CD14-positive monocyte (primary cell): Measurements from ENCODE around the gene MAP7. TPM values are rescaled to one million over a fixed set of nuclear protein-coding genes. Genes with fewer than 3 reads are reported as not detected.

Experiments used
- DNase-seq, 3 donors: peaks; one replicate each; pipeline ENCODE4 v3.0.0-alpha.2; 2011 to 2022
- H2AFZ ChIP-seq: 2 replicates; pipeline ENCODE4 v1.6.0; 2012; ENCODE audit warnings: mild to moderate bottlenecking, low read depth, low read length, inconsistent platforms; ENCODE audit not compliant: insufficient read depth, poor library complexity, severe bottlenecking
- H3K27ac ChIP-seq, 2 donors: 1 replicate in 1 of 2; 2 replicates in 1 of 2; pipeline ENCODE4 v1.5.1; 2012 to 2013; ENCODE audit warnings: low read length in 2 of 2, control low read depth in 1 of 2, inconsistent platforms in 1 of 2, low read depth in 1 of 2, mild to moderate bottlenecking in 1 of 2
- H3K27me3 ChIP-seq, 2 donors: one replicate each; pipeline versions ENCODE4 v1.6.0 to v1.6.1; 2011 to 2013; ENCODE audit warnings: low read length in 2 of 2; ENCODE audit not compliant: control insufficient read depth in 2 of 2, insufficient read depth in 2 of 2
- H3K36me3 ChIP-seq, 2 donors: replicated peaks in 1 of 2; 1 replicate in 1 of 2; 2 replicates in 1 of 2; pipeline versions ENCODE4 v1.5.1 to v1.6.1; 2012 to 2013; ENCODE audit warnings: low read length in 2 of 2, control low read depth in 1 of 2, inconsistent platforms in 1 of 2, mild to moderate bottlenecking in 1 of 2; ENCODE audit not compliant: insufficient read depth in 2 of 2, control insufficient read depth in 1 of 2
- H3K4me1 ChIP-seq, 2 donors: 1 replicate in 1 of 2; 2 replicates in 1 of 2; pipeline versions ENCODE4 v1.5.1 to v1.6.1; 2012 to 2013; ENCODE audit warnings: low read length in 2 of 2, control low read depth in 1 of 2, inconsistent platforms in 1 of 2, mild to moderate bottlenecking in 1 of 2, moderate library complexity in 1 of 2; ENCODE audit not compliant: insufficient read depth in 2 of 2, control insufficient read depth in 1 of 2
- H3K4me2 ChIP-seq: replicated peaks from 2 replicates; pipeline ENCODE3; 2012; ENCODE audit warnings: low read length, moderate library complexity, mild to moderate bottlenecking; ENCODE audit not compliant: poor library complexity, severe bottlenecking; ENCODE audit errors: extremely low read depth
- H3K4me3 ChIP-seq, 3 experiments: fragments of 200-600 bp in 1 of 3; sonication (generic) in 1 of 3; replicated peaks in 1 of 3; 1 replicate in 2 of 3; 2 replicates in 1 of 3; pipeline ENCODE4 v1.5.1; 2011 to 2013; ENCODE audit warnings: low read length in 3 of 3, mild to moderate bottlenecking in 3 of 3, control low read depth in 2 of 3, low read depth in 2 of 3, inconsistent platforms in 1 of 3, moderate library complexity in 1 of 3
- H3K79me2 ChIP-seq: 2 replicates; pipeline ENCODE4 v1.6.0; 2012; ENCODE audit warnings: mild to moderate bottlenecking, control low read depth, inconsistent platforms, low read length, moderate library complexity; ENCODE audit not compliant: insufficient read depth
- H3K9ac ChIP-seq: 2 replicates; pipeline ENCODE4 v1.6.0; 2017; ENCODE audit warnings: low read length, mild to moderate bottlenecking; ENCODE audit not compliant: insufficient read depth, poor library complexity, severe bottlenecking
- H3K9me3 ChIP-seq, 2 donors: replicated peaks in 1 of 2; 1 replicate in 1 of 2; 2 replicates in 1 of 2; pipeline versions ENCODE4 v1.5.1 to v1.6.1; 2012 to 2013; ENCODE audit warnings: low read length in 2 of 2, control low read depth in 1 of 2; ENCODE audit not compliant: control insufficient read depth in 1 of 2, insufficient read depth in 1 of 2
- H4K20me1 ChIP-seq: 2 replicates; pipeline ENCODE4 v1.6.0; 2012; ENCODE audit warnings: mild to moderate bottlenecking, low read length, control low read depth, moderate library complexity; ENCODE audit not compliant: insufficient read depth
- H3K27ac Mint-ChIP-seq, 7 donors: one replicate each; pipeline ENCODE4 v1.8.0; 2020; ENCODE audit warnings: mild to moderate bottlenecking in 7 of 7, mixed read lengths in 7 of 7, moderate library complexity in 6 of 7, inconsistent platforms in 2 of 7
- H3K27me3 Mint-ChIP-seq, 3 donors: one replicate each; pipeline ENCODE4 v1.8.0; 2021 to 2022; ENCODE audit warnings: low read depth in 3 of 3, mild to moderate bottlenecking in 3 of 3, mixed read lengths in 3 of 3, moderate library complexity in 3 of 3, inconsistent platforms in 1 of 3
- H3K36me3 Mint-ChIP-seq, 2 donors: one replicate each; pipeline ENCODE4 v1.8.0; 2020; ENCODE audit warnings: mixed read lengths in 2 of 2, inconsistent platforms in 1 of 2, mild to moderate bottlenecking in 1 of 2
- H3K4me1 Mint-ChIP-seq: one replicate; pipeline ENCODE4 v1.8.0; 2020; ENCODE audit warnings: mild to moderate bottlenecking, mixed read lengths
- H3K4me3 Mint-ChIP-seq, 2 donors: one replicate each; pipeline ENCODE4 v1.8.0; 2020; ENCODE audit warnings: mild to moderate bottlenecking in 2 of 2, mixed read lengths in 2 of 2, moderate library complexity in 1 of 2
- H3K9me3 Mint-ChIP-seq, 7 donors: one replicate each; pipeline ENCODE4 v1.8.0; 2020 to 2022; ENCODE audit warnings: mixed read lengths in 7 of 7, mild to moderate bottlenecking in 6 of 7, moderate library complexity in 6 of 7, inconsistent platforms in 2 of 7
- WGBS: methylation state at CpG from one replicate; pipeline ENCODE4 v1.1.5; 2013; ENCODE audit warnings: missing lambda C conversion rate; ENCODE audit not compliant: insufficient coverage; 5-methylcytosine and 5-hydroxymethylcytosine counted together
- intact Hi-C, 2 donors: fragments of 100-400 bp; cut with micrococcal nuclease; formaldehyde crosslinking; loops; one replicate each; pipeline versions ENCODE4 v1.15.0 to v1.15.1; 2023
- polyA plus RNA-seq, 3 donors: library from polyadenylated mRNA; depleted of rRNA in 1 of 3; unstranded in 2 of 3; stranded (reverse) in 1 of 3; fragments of 300-500 nt in 2 of 3; fragments of >200 nt in 1 of 3; fragmentation: Illumina TruSeq in 2 of 3; gene quantifications; 1 replicate in 2 of 3; 2 replicates in 1 of 3; pipeline ENCODE4 v1.2.3, GENCODE V29; 2012 to 2021
- TF ChIP-seq, protein P1 (sequence below): fragments of 200-600 bp; IDR thresholded peaks from one replicate; pipeline ENCODE4 v1.8.0; 2022; ENCODE audit warnings: antibody characterized with exemption, mild to moderate bottlenecking

MAP7 gene
- polyA plus RNA-seq, 3 donors = 0.67 to 1.6 (median 1.2) TPM

DNA sequence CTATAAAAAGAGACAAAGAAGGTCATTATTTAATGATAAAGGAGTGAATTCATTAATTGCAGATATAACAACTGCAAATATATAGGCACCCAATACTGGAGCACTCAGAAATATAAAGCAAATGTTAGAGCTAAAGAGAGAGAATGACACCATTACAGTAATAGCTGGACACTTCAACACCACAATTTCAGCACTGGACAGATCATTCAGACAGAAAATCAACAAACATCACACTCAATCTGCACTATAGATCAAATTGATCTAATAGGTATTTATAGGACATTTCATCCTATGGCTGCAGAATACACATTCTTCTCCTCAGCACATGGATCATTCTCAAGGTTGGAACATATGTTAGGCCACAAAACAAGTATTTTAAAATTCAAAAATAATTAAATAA is 72.7 kb downstream of the MAP7 start:
- Histone ChIP-seq H3K79me2 (no peaks in the 10 kb centered on the region), H3K36me3 (no peaks in the 10 kb centered on the region), H3K4me1 (peaks cover under 1 to 2% of the 10 kb centered on the region in 2 donors), H3K27ac (no peak overlapping the region), H3K9ac (no peak overlapping the region), H3K27me3 (no peaks in the 10 kb centered on the region), H4K20me1 (no peaks in the 10 kb centered on the region), H3K9me3 (no peaks in the 10 kb centered on the region), H3K4me2 (no peak overlapping the region), H2AFZ (no peak overlapping the region), H3K4me3 (no peak overlapping the region)
- Mint-ChIP-seq H3K9me3 (peaks cover 0 to 5% (median 0%) of the 10 kb centered on the region in 7 donors), H3K27me3 (peaks cover 0 to 2% (median 1%) of the 10 kb centered on the region in 3 donors), H3K4me1 (peaks cover 5% of the 10 kb centered on the region), H3K36me3 (no peaks in the 10 kb centered on the region), H3K27ac (no peak overlapping the region), H3K4me3 (no peak overlapping the region)
- TF ChIP-seq, protein P1, sequence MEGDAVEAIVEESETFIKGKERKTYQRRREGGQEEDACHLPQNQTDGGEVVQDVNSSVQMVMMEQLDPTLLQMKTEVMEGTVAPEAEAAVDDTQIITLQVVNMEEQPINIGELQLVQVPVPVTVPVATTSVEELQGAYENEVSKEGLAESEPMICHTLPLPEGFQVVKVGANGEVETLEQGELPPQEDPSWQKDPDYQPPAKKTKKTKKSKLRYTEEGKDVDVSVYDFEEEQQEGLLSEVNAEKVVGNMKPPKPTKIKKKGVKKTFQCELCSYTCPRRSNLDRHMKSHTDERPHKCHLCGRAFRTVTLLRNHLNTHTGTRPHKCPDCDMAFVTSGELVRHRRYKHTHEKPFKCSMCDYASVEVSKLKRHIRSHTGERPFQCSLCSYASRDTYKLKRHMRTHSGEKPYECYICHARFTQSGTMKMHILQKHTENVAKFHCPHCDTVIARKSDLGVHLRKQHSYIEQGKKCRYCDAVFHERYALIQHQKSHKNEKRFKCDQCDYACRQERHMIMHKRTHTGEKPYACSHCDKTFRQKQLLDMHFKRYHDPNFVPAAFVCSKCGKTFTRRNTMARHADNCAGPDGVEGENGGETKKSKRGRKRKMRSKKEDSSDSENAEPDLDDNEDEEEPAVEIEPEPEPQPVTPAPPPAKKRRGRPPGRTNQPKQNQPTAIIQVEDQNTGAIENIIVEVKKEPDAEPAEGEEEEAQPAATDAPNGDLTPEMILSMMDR = no peak
- DNase-seq = no peak
- intact Hi-C loops = no loop called here

DNA sequence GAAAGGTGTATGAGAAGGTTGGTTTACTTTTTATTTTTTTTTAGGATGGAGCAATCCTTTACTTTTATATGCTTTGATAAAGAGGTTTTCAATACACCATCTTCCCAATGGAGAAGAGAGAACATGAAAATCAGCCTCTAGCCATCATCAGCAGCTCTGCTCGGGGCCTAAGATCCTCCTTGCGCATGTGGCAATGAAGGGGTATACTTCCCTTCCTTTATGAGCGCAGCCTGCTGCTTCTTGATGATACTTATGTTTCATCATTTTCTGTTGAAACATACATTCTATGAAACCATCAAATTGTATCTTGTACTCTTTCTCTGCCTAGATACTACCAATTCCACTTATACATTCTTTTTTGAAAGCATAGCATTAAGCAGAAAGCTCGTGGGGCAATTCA is 74.5 kb downstream of the MAP7 start:
- WGBS = 43% methylated on average over 2 of the region's 4 CpGs
- Mint-ChIP-seq H3K27me3 (peaks cover 0 to 2% (median 0%) of the 10 kb centered on the region in 3 donors), H3K27ac (no peak overlapping the region), H3K4me1 (peaks cover 19% of the 10 kb centered on the region), H3K4me3 (no peak overlapping the region), H3K9me3 (peaks cover 0 to 3% (median 0%) of the 10 kb centered on the region in 7 donors), H3K36me3 (no peaks in the 10 kb centered on the region)
- Histone ChIP-seq H2AFZ (no peak overlapping the region), H3K9ac (no peak overlapping the region), H3K27ac (no peak overlapping the region), H4K20me1 (no peaks in the 10 kb centered on the region), H3K27me3 (no peaks in the 10 kb centered on the region), H3K79me2 (no peaks in the 10 kb centered on the region), H3K4me1 (peaks cover 16 to 18% of the 10 kb centered on the region in 2 donors), H3K9me3 (no peaks in the 10 kb centered on the region), H3K4me2 (no peak overlapping the region), H3K36me3 (no peaks in the 10 kb centered on the region), H3K4me3 (no peak overlapping the region)
- DNase-seq = no peak
- TF ChIP-seq, protein P1 = no peak
- intact Hi-C loops = no loop called here
